Measurements from ENCODE around the gene C19orf81.

C19orf81 gene

GRCh38 chr19:50626795-50627194 lies 22.4 kb upstream of the C19orf81 start:
- TF ChIP-seq CTCF (IDR thresholded peaks at IDR 0.05; ENCODE audit: borderline replicate concordance, insufficient read depth, low read depth, low read length): no peak
- no peak overlapping the region for H3K4me3 ChIP-seq (ENCODE audit: low read depth, low read length)

GRCh38 chr19:50628146-50628545 lies 21.1 kb upstream of the C19orf81 start:
- TF ChIP-seq CTCF (IDR thresholded peaks at IDR 0.05; ENCODE audit: borderline replicate concordance, insufficient read depth, low read depth, low read length): no peak
- no peak overlapping the region for H3K4me3 ChIP-seq (ENCODE audit: low read depth, low read length)

GRCh38 chr19:50628551-50628950 lies 20.7 kb upstream of the C19orf81 start:
- H3K4me3 ChIP-seq (ENCODE audit: low read depth, low read length): no peak overlapping the region
- no peak for TF ChIP-seq CTCF (IDR thresholded peaks at IDR 0.05; ENCODE audit: borderline replicate concordance, insufficient read depth, low read depth, low read length)

GRCh38 chr19:50629194-50629593 lies 20.1 kb upstream of the C19orf81 start:
- TF ChIP-seq CTCF (IDR thresholded peaks at IDR 0.05; ENCODE audit: borderline replicate concordance, insufficient read depth, low read depth, low read length): no peak
- H3K4me3 ChIP-seq (ENCODE audit: low read depth, low read length): no peak overlapping the region

GRCh38 chr19:50629801-50630200 lies 19.4 kb upstream of the C19orf81 start:
- H3K4me3 ChIP-seq (ENCODE audit: low read depth, low read length): no peak overlapping the region
- no peak for TF ChIP-seq CTCF (IDR thresholded peaks at IDR 0.05; ENCODE audit: borderline replicate concordance, insufficient read depth, low read depth, low read length)

GRCh38 chr19:50632151-50632835 lies 17.0 kb upstream of the C19orf81 start:
- TF ChIP-seq CTCF (IDR thresholded peaks at IDR 0.05; ENCODE audit: borderline replicate concordance, insufficient read depth, low read depth, low read length): no peak
- no peak overlapping the region for H3K4me3 ChIP-seq (ENCODE audit: low read depth, low read length)

GRCh38 chr19:50633359-50633758 lies 15.9 kb upstream of the C19orf81 start:
- no peak overlapping the region for H3K4me3 ChIP-seq (ENCODE audit: low read depth, low read length)
- no peak for TF ChIP-seq CTCF (IDR thresholded peaks at IDR 0.05; ENCODE audit: borderline replicate concordance, insufficient read depth, low read depth, low read length)

Measured in GM12875 (cell line).